Subcutaneous abdominal adipose tissue (tissue), 5 donors: ENCODE data around the gene FGA.
"Not testable (repeated sequence)": the region's sequence is repeated elsewhere in the genome, so short reads cannot be mapped to it uniquely, and the experiment has no call there.

ENCODE experiments used
- H3K27ac ChIP-seq: one replicate; pipeline ENCODE4 v1.7.0; 2013; ENCODE audit warnings: low read depth, mild to moderate bottlenecking, inconsistent platforms, low read length, moderate library complexity
- H3K27me3 ChIP-seq, 5 donors: one replicate each; pipeline ENCODE4 v1.7.0; 2013; ENCODE audit warnings: low read length in 5 of 5, inconsistent platforms in 1 of 5; ENCODE audit not compliant: control insufficient read depth in 5 of 5, insufficient read depth in 4 of 5
- H3K36me3 ChIP-seq, 5 donors: one replicate each; pipeline ENCODE4 v1.7.0; 2013; ENCODE audit warnings: low read length in 5 of 5; ENCODE audit not compliant: control insufficient read depth in 5 of 5, insufficient read depth in 5 of 5
- H3K4me1 ChIP-seq, 5 donors: one replicate each; pipeline ENCODE4 v1.7.0; 2013; ENCODE audit warnings: low read length in 5 of 5, mild to moderate bottlenecking in 3 of 5, moderate library complexity in 1 of 5; ENCODE audit not compliant: control insufficient read depth in 5 of 5, insufficient read depth in 5 of 5
- H3K4me3 ChIP-seq, 5 donors: one replicate each; pipeline ENCODE4 v1.7.0; 2013; ENCODE audit warnings: low read length in 5 of 5, low read depth in 1 of 5
- H3K9ac ChIP-seq, 5 donors: one replicate each; pipeline ENCODE4 v1.7.0; 2013; ENCODE audit warnings: low read length in 5 of 5, mild to moderate bottlenecking in 4 of 5, moderate library complexity in 3 of 5
- H3K9me3 ChIP-seq, 5 donors: one replicate each; pipeline ENCODE4 v1.7.0; 2013; ENCODE audit warnings: low read length in 5 of 5; ENCODE audit not compliant: control insufficient read depth in 5 of 5
- donor health status: healthy.
- donor health status: healthy.
- donor health status: healthy.
- donor health status: healthy.
- donor health status: healthy.

FGA gene

DNA sequence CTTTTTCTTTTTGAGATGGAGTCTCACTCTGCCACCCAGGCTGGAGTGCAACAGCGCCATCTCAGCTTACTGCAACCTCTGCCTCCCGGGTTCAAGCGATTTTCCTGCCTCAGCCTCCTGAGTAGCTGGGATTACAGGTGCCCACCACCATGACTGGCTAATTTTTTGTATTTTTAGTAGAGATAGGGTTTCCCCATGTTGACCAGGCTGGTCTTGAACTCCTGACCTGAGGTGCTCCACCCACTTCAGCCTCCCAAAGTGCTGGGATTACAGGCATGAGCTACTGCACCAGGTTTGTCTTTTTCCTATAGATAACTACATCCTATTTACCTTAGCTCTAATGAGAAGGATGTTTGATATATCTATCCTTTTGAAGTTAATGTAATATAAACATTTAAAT is 3.8 kb upstream of the FGA start:
- not testable (repeated sequence) for H3K27me3 ChIP-seq, H3K27ac ChIP-seq, H3K36me3 ChIP-seq, H3K4me1 ChIP-seq, H3K9ac ChIP-seq, H3K9me3 ChIP-seq, H3K4me3 ChIP-seq

DNA sequence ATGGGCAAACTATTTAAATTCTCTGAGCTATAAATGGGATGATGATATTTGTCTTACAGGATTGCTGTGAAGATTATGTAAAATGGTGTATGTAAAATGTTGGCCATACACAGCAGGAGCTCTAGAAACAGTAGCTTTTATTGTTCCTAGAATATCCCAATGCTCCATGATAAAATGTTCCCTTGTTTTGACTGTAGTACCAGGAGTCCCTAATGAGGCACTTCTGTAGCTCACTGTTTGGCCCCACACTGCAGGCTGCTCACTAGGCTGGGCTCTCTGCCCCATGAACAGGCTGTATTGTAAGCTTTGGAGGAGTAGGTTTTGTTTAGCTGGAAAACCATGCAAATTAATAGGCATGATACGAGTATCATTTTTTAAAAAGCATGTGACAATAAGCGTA is 3.3 kb upstream of the FGA start:
- H3K4me3 ChIP-seq: no peak overlapping the region
- H3K4me1 ChIP-seq: no peaks in the 10 kb centered on the region
- no peak overlapping the region for H3K9ac ChIP-seq
- no peak overlapping the region for H3K27ac ChIP-seq
- H3K27me3 ChIP-seq: peaks cover 0 to 9% (median 2%) of the 10 kb centered on the region in 5 donors
- no peaks in the 10 kb centered on the region for H3K9me3 ChIP-seq
- no peaks in the 10 kb centered on the region for H3K36me3 ChIP-seq

DNA sequence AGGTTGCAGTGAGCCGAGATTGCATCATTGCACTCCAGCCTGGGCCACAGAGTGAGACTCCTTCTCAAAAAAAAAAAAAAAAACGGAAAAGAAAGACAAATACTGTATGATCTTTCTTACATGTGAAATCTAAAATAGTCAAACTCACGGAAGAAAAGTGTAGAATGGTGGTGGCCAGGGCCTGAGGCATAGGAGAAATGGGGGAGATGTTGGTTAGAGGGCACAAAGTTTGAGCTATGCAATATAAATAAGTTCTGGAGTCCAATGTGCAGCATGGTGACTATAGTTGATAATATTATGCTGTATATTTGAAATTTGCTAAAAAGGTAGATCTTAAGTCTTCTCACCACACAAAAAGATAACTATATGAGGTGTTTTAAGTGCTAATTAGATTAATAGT is 1.3 kb upstream of the FGA start:
- no peaks in the 10 kb centered on the region for H3K36me3 ChIP-seq
- H3K9ac ChIP-seq: no peak overlapping the region
- H3K4me1 ChIP-seq: no peaks in the 10 kb centered on the region
- H3K27me3 ChIP-seq: peaks cover 0 to 10% (median 2%) of the 10 kb centered on the region in 5 donors
- H3K4me3 ChIP-seq: no peak overlapping the region
- H3K9me3 ChIP-seq: no peaks in the 10 kb centered on the region
- H3K27ac ChIP-seq: no peak overlapping the region

DNA sequence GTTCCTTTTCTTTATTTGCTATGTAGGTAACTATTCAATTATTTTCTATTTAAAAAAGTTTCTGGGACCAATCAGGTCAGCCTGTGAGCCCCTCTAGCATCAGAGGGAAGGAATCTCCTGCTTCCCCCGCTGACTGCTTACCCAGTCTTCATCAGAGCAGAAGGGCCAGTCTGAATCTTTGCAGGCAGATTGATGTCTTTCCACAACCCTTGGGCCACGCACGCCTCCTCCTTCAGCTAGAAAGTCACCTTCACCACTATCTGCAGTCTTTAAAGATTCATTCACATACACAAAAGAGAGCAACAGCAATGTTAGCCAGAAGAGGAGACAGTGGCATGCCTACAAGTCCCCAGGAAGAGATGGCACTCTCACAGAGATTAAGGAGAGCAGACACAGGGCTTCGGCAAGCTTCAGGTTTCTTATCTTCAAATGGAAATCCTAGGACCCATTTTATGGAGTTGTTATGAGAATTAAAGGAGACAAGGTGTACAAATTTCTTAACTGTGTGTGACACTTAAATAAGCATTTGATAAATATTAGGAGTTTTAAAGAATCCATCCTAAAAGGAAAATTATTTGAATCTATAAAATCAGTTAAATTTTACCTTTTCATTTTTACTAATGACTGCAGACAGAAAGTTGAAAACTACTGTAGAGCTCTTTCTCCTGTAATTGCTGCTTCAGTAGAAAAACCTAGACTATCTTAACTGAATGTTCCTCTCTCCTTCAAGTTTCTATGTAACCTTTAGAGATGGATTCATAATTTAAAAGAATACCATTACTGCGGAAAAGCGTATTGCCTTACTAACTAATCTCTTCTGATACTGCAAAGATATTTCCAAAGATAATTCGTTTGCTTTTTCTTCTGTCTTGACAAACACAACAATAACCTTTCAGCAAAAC is 995 bp downstream of the FGA start:
- H3K27me3 ChIP-seq: peaks cover 0 to 10% (median 2%) of the 10 kb centered on the region in 5 donors
- no peak overlapping the region for H3K4me3 ChIP-seq
- H3K27ac ChIP-seq: no peak overlapping the region
- no peaks in the 10 kb centered on the region for H3K36me3 ChIP-seq
- H3K4me1 ChIP-seq: no peaks in the 10 kb centered on the region
- H3K9me3 ChIP-seq: no peaks in the 10 kb centered on the region
- no peak overlapping the region for H3K9ac ChIP-seq

DNA sequence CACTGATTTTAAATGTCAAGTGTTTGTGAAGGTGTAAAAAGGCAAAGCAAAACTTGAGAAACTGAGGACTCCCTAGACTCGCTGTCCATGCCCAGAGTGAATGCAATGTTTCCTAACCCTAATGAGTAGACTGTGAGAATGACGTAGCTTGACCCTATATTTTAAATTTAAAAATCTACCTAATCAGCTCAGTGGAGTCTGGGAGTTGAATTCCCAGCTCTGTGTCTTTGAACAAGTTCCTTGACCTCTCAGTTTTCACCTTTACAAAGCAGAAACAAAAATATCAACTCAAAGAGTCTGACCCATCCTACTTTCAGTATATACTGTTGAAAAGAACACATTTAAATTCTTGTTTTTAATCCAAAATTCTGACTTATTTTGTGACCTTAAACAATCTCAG is 2.3 kb downstream of the FGA start:
- Histone ChIP-seq H3K27me3 (peaks cover 0 to 10% (median 6%) of the 10 kb centered on the region in 5 donors), H3K4me1 (no peaks in the 10 kb centered on the region), H3K36me3 (no peaks in the 10 kb centered on the region), H3K27ac (no peak overlapping the region), H3K9ac (no peak overlapping the region), H3K9me3 (no peaks in the 10 kb centered on the region), H3K4me3 (no peak overlapping the region)

DNA sequence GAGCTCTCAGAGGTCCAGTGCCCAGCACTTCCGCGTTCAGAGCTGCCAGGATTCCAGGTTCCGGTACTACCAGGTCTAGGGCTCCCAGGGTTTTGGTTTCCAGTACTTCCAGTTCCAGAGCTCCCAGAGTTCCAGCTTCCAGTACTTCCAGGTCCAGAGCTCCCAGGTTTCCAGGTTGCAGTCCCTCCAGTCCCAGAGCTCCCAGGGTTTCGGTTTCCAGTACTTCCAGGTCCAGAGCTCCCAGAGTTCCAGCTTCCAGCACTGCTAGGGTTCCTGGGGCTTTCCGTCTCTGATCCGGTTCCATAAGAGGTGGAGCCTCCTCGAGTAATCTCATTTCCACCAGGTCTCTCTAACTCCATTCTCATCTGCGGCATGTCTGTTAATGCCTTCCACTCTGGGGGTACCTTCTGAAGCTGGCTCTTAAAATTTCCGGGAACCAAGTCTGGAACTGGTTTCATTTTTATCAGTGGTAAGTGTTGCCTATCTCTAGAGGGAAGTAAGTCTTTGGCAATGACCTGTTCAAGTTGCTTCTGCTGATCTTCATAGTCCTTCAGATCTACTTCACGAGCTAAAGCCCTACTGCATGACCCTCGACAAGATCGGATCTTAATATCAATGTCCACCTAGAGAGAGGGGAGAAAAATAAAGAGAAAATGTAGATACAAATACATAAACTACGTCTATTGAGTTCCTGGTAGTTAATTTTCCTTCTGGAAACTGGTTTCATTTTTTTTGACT is 4.1 kb downstream of the FGA start:
- Histone ChIP-seq H3K4me3 (no peak overlapping the region), H3K9me3 (no peaks in the 10 kb centered on the region), H3K27me3 (peaks cover 0 to 10% (median 6%) of the 10 kb centered on the region in 5 donors), H3K36me3 (no peaks in the 10 kb centered on the region), H3K27ac (no peak overlapping the region), H3K9ac (no peak overlapping the region), H3K4me1 (no peaks in the 10 kb centered on the region)

DNA sequence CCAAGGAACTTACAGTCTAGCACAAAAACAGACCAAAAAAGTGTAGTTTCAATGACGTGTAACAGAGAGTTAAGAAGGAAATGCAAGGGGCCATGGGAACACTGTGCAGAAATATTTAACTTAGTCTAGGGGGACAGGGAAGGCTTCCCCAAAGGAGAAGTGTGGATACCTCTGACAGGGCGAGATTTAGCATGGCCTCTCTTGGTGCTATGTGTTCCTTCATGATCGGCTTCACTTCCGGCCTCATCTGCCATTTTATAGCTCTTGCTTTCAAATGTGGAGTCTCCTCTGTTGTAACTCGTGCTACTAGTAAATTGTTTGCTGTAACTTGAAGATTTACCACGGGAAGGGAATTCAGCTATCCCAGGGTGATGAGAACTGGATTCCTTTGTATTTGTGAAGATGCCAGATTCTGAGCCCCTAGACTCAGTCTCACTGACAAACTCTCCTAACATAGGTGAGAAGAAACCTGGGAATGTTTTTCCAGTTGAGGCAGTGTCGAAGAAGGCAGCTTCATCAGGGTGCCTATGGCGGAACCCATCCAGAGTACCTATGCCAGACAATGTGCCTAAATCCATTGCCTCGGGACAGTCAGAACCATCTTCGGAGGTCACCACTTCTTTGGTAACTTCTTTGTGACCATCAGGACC is 5.0 kb downstream of the FGA start:
- H3K9me3 ChIP-seq: no peaks in the 10 kb centered on the region
- H3K36me3 ChIP-seq: no peaks in the 10 kb centered on the region
- H3K4me1 ChIP-seq: no peaks in the 10 kb centered on the region
- peaks cover 0 to 7% (median 4%) of the 10 kb centered on the region in 5 donors for H3K27me3 ChIP-seq
- no peak overlapping the region for H3K9ac ChIP-seq
- no peak overlapping the region for H3K4me3 ChIP-seq
- no peak overlapping the region for H3K27ac ChIP-seq

DNA sequence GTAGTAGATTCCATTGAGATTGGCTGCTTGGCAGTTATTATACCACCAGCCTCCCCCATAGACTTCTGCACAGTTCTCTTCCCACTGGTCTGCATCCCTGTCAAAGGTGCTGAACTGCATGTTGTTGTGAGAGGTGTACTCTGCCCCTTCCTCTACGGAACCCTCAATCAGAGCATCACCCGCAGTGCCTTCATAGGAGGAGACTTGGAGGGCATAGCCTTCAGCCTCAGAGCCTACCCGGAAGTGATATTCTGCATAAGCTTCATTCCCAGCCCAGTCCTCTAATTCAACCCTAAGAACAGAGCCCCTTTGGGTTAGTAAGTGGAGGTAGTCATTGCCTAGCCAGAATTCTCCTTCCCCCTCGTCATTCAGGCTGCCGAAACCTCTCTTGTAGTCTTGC is 6.3 kb downstream of the FGA start:
- no peak overlapping the region for H3K9ac ChIP-seq

DNA sequence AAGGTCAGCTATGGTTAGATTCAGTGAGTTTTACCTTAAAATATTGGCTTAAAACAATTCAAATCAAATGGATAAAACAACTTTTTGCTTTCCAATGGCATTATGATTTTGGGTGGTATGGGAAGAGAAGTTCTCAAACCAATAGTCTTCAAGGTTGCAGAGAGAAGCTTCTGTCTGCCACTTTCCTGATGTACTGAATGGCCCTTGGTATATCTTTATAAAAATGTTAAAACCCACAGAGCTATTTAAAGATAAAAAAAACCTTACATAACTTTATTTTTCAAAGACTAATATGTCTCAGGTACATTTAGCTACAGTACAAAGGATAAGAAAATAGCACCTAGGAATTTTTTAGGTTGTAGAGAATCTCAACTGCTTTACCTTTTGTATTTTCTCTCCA is 6.9 kb downstream of the FGA start:
- Histone ChIP-seq H3K27ac (no peak overlapping the region), H3K4me1 (no peaks in the 10 kb centered on the region), H3K27me3 (peaks cover 0 to 6% (median 0%) of the 10 kb centered on the region in 5 donors), H3K9me3 (no peaks in the 10 kb centered on the region), H3K4me3 (no peak overlapping the region), H3K36me3 (no peaks in the 10 kb centered on the region), H3K9ac (no peak overlapping the region)

More for the DNA sequence above, 6.3 kb downstream of the FGA start:
- no peaks in the 10 kb centered on the region for H3K9me3 ChIP-seq
- no peaks in the 10 kb centered on the region for H3K4me1 ChIP-seq
- no peak overlapping the region for H3K27ac ChIP-seq
- H3K36me3 ChIP-seq: no peaks in the 10 kb centered on the region
- peaks cover 0 to 6% (median 3%) of the 10 kb centered on the region in 5 donors for H3K27me3 ChIP-seq
- H3K4me3 ChIP-seq: no peak overlapping the region

DNA sequence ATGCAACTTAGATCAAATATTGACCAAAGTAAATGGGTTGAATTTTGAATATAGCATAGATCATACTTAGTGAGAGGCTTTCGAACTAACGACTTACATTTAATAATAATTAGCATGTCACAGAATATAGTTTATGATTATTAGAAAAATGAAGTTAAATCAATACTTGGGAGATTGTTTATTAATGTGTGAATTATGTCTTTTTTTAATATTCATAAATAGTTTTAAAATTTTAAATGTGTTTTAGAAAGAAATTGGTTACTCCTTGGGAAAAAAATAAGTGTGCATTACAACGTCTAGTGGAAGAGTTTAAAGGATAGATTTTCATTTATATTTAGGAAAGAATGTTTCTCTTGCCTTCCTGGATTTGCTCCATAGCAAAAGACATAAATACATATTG is 7.3 kb downstream of the FGA start:
- H3K27me3 ChIP-seq: peaks cover 0 to 6% (median 0%) of the 10 kb centered on the region in 5 donors
- no peaks in the 10 kb centered on the region for H3K36me3 ChIP-seq
- H3K4me3 ChIP-seq: no peak overlapping the region
- H3K27ac ChIP-seq: no peak overlapping the region
- H3K9ac ChIP-seq: no peak overlapping the region
- no peaks in the 10 kb centered on the region for H3K4me1 ChIP-seq
- H3K9me3 ChIP-seq: no peaks in the 10 kb centered on the region
